ENCODE measurements around the gene CDC40. TPM values are rescaled to one million over a fixed set of nuclear protein-coding genes. Genes with fewer than 3 reads are reported as not detected.
"Not testable (repeated sequence)": the region's sequence is repeated elsewhere in the genome, so short reads cannot be mapped to it uniquely, and the experiment has no call there.

CDC40 gene
- total RNA-seq, 1 experiment from 2014 or later = 37.0 TPM

DNA sequence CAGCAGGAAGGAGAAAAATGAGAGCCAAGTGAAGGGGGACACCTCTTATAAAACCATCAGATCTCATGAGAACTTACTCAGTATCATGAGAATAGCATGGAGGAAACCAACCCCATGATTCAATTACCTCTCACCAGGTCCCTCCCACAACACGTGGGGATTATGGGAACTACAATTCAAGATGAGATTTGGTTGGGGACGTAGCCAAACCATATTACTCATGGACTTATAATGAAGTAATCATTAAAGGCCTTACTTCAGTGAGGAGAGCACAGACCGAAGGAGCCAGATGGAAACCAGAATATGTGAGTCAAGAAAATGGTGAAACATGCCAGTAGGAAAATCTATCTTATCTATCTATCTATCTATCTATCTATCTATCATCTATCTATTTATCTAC lies 64.4 kb downstream of the CDC40 start:
- H3K27me3 ChIP-seq (ENCODE audit: control insufficient read depth, insufficient read depth, low read length); CTCF ChIA-PET; H3K4me3 ChIP-seq (ENCODE audit: low read depth in 2 of 2, low read length in 2 of 2); POLR2A ChIA-PET; H3K36me3 ChIP-seq (ENCODE audit: control insufficient read depth, insufficient read depth, low read length); ATAC-seq; BruUV-seq (replicated peaks); DNase-seq (ENCODE audit: low read depth, low spot score); H3K9me3 ChIP-seq (ENCODE audit: control insufficient read depth, insufficient read depth, low read depth, low read length); intact Hi-C loops (cut with micrococcal nuclease; ENCODE audit: unreplicated experiment); H3K4me1 ChIP-seq (ENCODE audit: control insufficient read depth, insufficient read depth, low read length); H3K27ac ChIP-seq (ENCODE audit: low read length); in situ Hi-C loops (cut with HindIII; ENCODE audit: low pct_unique_long_range_greater_than_20kb, low sequenced_read_pairs): not testable (repeated sequence)

DNA sequence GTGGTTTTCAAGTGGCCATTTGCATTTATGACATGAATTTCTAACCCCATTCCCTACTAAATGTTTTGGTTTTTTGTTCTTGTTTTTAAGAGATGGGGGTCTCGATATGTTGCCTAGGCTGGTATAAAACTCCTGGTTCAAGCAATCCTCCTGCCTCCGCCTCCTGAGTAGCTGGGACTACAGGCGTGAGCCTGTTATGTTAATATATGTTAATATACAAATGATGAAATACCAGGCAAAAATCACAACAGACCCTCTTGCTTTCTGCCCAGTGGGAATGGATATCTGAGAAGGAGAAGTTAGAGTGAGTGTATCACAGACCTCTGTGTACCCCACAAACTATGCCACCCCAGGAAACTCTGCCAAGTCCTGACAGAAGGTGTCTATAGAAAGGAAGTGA lies 66.2 kb downstream of the CDC40 start:
- Histone ChIP-seq H3K4me3 (ENCODE audit: low read depth in 2 of 2, low read length in 2 of 2) (no peak overlapping the region), H3K36me3 (ENCODE audit: control insufficient read depth, insufficient read depth, low read length) (no peaks in the 10 kb centered on the region), H3K27ac (ENCODE audit: low read length) (no peak overlapping the region), H3K4me1 (ENCODE audit: control insufficient read depth, insufficient read depth, low read length) (no peaks in the 10 kb centered on the region), H3K9me3 (ENCODE audit: control insufficient read depth, insufficient read depth, low read depth, low read length) (no peaks in the 10 kb centered on the region), H3K27me3 (ENCODE audit: control insufficient read depth, insufficient read depth, low read length) (no peaks in the 10 kb centered on the region)
- POLR2A ChIA-PET = no interaction called here
- TF ChIP-seq, protein P1, sequence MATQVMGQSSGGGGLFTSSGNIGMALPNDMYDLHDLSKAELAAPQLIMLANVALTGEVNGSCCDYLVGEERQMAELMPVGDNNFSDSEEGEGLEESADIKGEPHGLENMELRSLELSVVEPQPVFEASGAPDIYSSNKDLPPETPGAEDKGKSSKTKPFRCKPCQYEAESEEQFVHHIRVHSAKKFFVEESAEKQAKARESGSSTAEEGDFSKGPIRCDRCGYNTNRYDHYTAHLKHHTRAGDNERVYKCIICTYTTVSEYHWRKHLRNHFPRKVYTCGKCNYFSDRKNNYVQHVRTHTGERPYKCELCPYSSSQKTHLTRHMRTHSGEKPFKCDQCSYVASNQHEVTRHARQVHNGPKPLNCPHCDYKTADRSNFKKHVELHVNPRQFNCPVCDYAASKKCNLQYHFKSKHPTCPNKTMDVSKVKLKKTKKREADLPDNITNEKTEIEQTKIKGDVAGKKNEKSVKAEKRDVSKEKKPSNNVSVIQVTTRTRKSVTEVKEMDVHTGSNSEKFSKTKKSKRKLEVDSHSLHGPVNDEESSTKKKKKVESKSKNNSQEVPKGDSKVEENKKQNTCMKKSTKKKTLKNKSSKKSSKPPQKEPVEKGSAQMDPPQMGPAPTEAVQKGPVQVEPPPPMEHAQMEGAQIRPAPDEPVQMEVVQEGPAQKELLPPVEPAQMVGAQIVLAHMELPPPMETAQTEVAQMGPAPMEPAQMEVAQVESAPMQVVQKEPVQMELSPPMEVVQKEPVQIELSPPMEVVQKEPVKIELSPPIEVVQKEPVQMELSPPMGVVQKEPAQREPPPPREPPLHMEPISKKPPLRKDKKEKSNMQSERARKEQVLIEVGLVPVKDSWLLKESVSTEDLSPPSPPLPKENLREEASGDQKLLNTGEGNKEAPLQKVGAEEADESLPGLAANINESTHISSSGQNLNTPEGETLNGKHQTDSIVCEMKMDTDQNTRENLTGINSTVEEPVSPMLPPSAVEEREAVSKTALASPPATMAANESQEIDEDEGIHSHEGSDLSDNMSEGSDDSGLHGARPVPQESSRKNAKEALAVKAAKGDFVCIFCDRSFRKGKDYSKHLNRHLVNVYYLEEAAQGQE (IDR thresholded peaks at IDR 0.05; ENCODE audit: insufficient read depth in 1 of 2, low read depth in 2 of 2, low read length in 1 of 2) = no peak
- TF ChIP-seq TCF7L2 (IDR thresholded peaks at IDR 0.05; ENCODE audit: low read depth, low read length) (no peak), POLR2AphosphoS5 (IDR thresholded peaks at IDR 0.05; ENCODE audit: low read depth, low read length) (no peak)
- no TSS peak for BruUV-seq (replicated peaks)
- no peak for ATAC-seq
- in situ Hi-C loops (cut with HindIII; ENCODE audit: low pct_unique_long_range_greater_than_20kb, low sequenced_read_pairs) (no loop called here), intact Hi-C loops (cut with micrococcal nuclease; ENCODE audit: unreplicated experiment) (no loop called here)
- no peak for DNase-seq (ENCODE audit: low read depth, low spot score)
- CTCF ChIA-PET = no interaction called here

DNA sequence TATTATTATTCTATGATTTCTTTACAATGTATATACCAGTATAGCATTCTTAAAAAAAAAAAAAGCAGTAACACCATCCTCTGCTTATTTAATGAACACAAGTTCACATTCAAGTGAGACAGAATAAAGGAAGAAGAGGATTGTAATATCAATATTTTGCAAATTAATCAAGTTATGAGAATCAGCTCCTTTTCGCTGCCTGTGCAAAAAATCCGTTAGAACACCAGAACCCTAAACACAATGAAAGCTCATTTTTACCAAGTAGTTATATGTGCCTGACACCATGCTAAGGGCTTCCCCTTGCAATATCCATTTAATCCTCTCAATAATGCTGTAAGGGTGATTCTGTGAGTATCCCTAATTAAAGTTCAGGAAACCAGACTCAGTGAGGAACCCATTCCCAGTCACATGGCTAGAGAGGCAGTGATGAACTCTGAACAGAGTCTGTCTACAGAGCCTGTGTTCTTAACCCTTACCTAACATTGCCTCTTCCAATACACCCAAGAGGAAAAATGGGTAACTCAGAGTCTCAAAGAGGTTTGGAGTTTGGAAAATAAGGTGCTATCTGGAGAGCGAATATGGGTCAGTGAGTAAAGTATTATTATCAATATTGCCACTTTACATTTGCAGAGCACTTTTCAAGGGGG lies 66.8 kb downstream of the CDC40 start:
- H3K9me3 ChIP-seq (ENCODE audit: control insufficient read depth, insufficient read depth, low read depth, low read length) = no peaks in the 10 kb centered on the region
- no peak overlapping the region for H3K4me3 ChIP-seq (ENCODE audit: low read depth in 2 of 2, low read length in 2 of 2)
- no TSS peak for BruUV-seq (replicated peaks)
- no peak for TF ChIP-seq TCF7L2 (IDR thresholded peaks at IDR 0.05; ENCODE audit: low read depth, low read length)
- TF ChIP-seq, protein P1 (IDR thresholded peaks at IDR 0.05; ENCODE audit: insufficient read depth in 1 of 2, low read depth in 2 of 2, low read length in 1 of 2) = no peak
- no peaks in the 10 kb centered on the region for H3K36me3 ChIP-seq (ENCODE audit: control insufficient read depth, insufficient read depth, low read length)
- in situ Hi-C loops (cut with HindIII; ENCODE audit: low pct_unique_long_range_greater_than_20kb, low sequenced_read_pairs) (no loop called here), intact Hi-C loops (cut with micrococcal nuclease; ENCODE audit: unreplicated experiment) (no loop called here)
- H3K27ac ChIP-seq (ENCODE audit: low read length) = no peak overlapping the region
- no peak for ATAC-seq
- ChIA-PET CTCF (no interaction called here), POLR2A (no interaction called here)
- H3K27me3 ChIP-seq (ENCODE audit: control insufficient read depth, insufficient read depth, low read length) = no peaks in the 10 kb centered on the region
- DNase-seq (ENCODE audit: low read depth, low spot score) = no peak
- H3K4me1 ChIP-seq (ENCODE audit: control insufficient read depth, insufficient read depth, low read length) = no peaks in the 10 kb centered on the region
